HUES6 (cell line): Measurements from ENCODE around the gene AKAIN1.

Source experiments
- H3K27ac ChIP-seq: 2 replicates; pipeline ENCODE4 v1.7.0; 2013; ENCODE audit warnings: low read depth, mild to moderate bottlenecking, low read length, inconsistent platforms
- H3K27me3 ChIP-seq: 2 replicates; pipeline ENCODE4 v1.6.1; 2013; ENCODE audit warnings: low read length; ENCODE audit not compliant: control insufficient read depth, insufficient read depth
- H3K36me3 ChIP-seq: 2 replicates; pipeline ENCODE4 v1.6.1; 2013; ENCODE audit warnings: low read length; ENCODE audit not compliant: control insufficient read depth, insufficient read depth
- H3K4me1 ChIP-seq: 2 replicates; pipeline ENCODE4 v1.6.1; 2013; ENCODE audit warnings: low read length; ENCODE audit not compliant: control insufficient read depth, insufficient read depth
- H3K4me3 ChIP-seq: 2 replicates; pipeline ENCODE4 v1.5.1; 2013; ENCODE audit warnings: low read depth, low read length
- H3K9ac ChIP-seq: one replicate; pipeline ENCODE4 v1.6.1; 2013; ENCODE audit warnings: mild to moderate bottlenecking, low read length
- H3K9me3 ChIP-seq: 2 replicates; pipeline ENCODE4 v1.6.1; 2013; ENCODE audit warnings: low read depth, low read length; ENCODE audit not compliant: control insufficient read depth, insufficient read depth

The AKAIN1 gene

DNA sequence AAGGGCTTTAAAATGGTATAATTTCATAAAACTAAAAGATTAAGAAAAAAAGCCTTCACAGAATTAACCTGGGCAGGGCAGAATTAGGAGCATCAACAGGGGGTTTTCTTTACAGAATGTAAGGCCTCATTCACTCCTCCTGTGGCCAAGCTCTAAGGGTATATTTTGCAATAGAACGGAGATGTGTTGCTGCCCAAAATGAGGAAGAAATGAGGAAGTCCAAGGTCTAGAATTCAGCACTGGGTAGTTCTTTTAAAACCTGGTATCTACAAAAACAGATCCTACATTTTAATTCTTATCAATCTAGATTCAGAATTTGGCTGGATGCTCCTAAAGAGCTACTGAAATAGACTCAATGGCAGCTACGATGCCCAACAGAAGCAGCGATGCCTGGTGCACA, 101.8 kb downstream of the AKAIN1 start:
- no peaks in the 10 kb centered on the region for H3K36me3 ChIP-seq
- no peak overlapping the region for H3K27ac ChIP-seq
- no peaks in the 10 kb centered on the region for H3K27me3 ChIP-seq
- 0 out of 2 replicates have a peak, but pooled peaks cover 2% of the 10 kb centered on the region for H3K9me3 ChIP-seq
- no peak overlapping the region for H3K4me3 ChIP-seq
- no peak overlapping the region for H3K9ac ChIP-seq
- peaks cover 15% of the 10 kb centered on the region for H3K4me1 ChIP-seq

- H3K36me3 ChIP-seq = no peaks in the 10 kb centered on the region
- no peak overlapping the region for H3K27ac ChIP-seq
- peaks cover 15% of the 10 kb centered on the region for H3K4me1 ChIP-seq
- 0 out of 2 replicates have a peak, but pooled peaks cover 2% of the 10 kb centered on the region for H3K9me3 ChIP-seq
- H3K27me3 ChIP-seq = no peaks in the 10 kb centered on the region
- no peak overlapping the region for H3K4me3 ChIP-seq
- H3K9ac ChIP-seq = no peak overlapping the region
Measured at GRCh38 chr18:5093902-5094301, 103.2 kb downstream of the AKAIN1 start.
